Activated CD4-positive, alpha-beta T cell treated with anti-CD3 and anti-CD28 coated beads for 1 hour (primary cell): ENCODE results near the gene IQCH.
"Not testable (repeated sequence)": the region's sequence is repeated elsewhere in the genome, so short reads cannot be mapped to it uniquely, and the experiment has no call there.

ENCODE experiments used
- DNase-seq: peaks from one replicate; pipeline ENCODE4 v3.0.0-alpha.2; 2020

The IQCH gene

GRCh38 chr15:67401336-67401735 is 146.8 kb downstream of the IQCH start:
- DNase-seq, result no peak

DNA sequence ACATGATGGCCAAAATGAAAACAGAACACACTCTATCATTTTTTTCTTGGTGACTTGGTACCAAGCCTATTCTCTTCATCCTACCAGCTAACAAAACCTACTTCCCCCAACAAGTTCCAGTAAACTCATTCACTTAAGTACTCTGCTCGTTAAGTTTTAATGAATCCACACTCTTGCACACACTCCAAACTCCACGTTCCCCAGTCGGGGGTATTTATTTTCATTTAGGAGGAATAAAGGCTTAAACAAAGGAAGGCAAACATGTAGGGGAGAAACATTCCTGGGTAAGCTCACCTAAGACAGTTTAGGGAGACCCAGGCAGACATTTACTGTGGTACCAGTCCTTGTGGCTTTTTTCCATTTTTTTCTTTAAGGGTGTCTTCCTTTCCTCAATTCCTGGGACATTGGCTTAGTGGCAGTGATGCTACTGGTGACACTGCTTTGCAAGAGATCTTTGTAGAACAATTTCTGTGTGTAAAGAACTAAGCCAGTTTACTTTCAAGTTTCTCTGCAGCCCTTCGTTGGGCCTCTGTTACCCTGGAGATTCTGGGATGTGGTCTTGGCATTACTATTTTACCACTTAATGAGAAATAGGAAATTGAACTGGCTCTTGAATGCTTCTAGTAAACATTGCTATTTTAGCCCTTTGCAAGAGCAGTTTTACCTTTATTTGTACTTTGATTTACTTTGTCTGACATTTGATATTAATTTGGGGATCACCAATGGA is 149.0 kb downstream of the IQCH start:
- DNase-seq, result no peak

DNA sequence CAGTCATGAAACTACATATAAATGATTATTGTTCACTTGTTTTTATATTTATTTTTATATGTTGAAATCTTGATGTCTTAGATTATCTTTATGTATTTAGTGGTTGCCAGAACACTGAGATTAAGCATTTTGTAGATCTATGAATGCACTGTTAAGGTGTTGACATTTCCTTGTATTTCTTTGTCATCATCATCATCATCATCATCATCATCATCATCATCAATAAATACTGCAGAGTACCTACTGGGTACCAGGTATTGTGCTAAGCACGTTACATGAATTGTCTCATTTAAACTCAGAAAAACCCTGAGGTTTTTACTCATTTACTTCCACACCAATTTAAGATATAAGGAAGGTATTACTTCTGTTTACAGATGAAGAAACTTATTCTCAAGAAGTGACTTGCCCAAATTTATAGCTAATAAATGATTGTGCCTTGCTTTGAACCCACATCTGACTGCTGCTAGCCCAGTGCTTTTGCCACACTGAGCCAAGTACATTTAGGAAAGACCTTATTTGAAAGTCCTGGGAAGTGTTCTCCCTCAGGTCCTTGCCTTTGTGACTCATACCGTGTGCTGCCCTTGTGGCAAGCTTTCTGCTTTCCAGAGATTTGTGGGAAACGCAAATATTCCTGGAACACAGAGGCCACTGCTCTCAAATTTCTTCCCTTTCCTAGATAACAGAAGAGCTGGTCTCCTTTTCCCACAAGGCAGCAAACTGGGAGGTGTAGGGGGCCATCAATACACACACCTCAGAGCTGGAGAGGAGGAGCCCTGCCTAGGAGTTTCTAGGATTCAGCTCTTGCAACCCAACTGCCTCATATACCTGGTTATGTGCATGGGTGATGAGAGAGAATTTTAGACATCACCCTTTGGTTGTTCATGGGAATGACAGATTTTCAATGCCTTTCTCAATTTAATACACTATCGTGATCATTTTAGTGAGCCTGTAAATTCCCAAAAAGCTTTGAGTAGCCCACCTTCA is 150.9 kb downstream of the IQCH start:
- no peak for DNase-seq

GRCh38 chr15:67406257-67406861 is 151.8 kb downstream of the IQCH start:
- DNase-seq, result no peak

DNA sequence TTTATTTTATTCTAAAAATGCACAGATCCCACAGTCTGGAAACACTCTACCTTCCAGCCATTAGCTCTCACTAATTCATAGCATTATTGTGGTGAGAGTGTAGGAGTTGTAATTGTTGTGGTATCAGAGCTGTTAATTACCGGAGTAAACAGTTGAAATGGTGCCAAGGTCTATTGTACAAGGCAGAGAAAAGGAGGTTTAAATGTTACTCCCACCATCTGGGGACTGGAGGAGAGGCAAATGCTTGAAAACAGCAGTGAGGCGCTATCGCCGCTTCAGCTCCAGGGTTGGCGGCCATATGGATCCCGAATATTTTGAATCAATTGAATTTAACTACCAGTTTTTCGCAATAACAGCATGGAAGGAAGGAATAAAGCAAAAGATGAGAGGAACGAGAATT is 153.2 kb downstream of the IQCH start:
- DNase-seq, result no peak

GRCh38 chr15:67409175-67409574 is 154.6 kb downstream of the IQCH start:
- DNase-seq, result no peak

- no peak for DNase-seq
Measured at GRCh38 chr15:67411486-67411885, 156.9 kb downstream of the IQCH start.

GRCh38 chr15:67413770-67414390 is 159.3 kb downstream of the IQCH start:
- DNase-seq, result no peak

DNA sequence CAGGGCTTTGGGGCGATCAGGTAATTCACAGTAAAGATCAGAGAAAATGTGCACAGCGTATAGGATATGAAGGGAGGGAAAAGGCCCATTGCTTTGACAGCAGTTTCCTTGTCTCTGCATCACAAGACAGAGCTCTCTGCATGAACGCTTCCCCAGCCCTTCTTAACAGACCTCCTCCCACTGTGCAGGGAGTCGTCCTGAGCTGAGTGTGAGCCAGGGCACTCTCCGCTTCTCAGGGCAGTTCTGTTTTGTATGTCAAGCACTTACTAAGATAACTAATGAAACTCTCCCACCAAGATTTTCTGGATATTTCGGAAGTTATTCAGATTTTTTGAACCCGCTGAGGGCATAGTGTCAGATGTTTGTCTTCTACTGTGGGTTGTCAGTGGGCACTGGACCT is 160.6 kb downstream of the IQCH start:
- no peak for DNase-seq

- DNase-seq, result no peak
Measured at GRCh38 chr15:67416891-67417290, 162.3 kb downstream of the IQCH start.

- no peak for DNase-seq
Measured at GRCh38 chr15:67419705-67420104, 165.1 kb downstream of the IQCH start.

DNA sequence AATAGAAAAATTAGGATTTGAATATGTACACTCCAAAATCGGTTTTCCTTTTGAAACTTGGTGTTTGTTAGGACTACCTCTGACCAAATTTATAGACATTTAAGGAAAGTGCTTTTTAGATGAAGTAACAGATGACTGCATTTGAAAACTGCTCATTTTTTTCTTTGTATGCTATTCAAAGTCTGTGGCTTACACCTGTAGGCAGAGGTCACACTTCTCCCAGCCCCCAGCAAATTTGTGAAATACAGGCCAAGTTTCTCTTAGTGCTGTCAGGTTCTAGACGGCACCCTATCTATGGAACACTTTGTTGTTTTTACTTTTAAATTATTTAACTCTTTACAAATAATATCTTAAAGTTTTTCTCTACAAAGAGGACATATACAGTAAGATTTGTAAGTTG is 165.6 kb downstream of the IQCH start:
- DNase-seq, result no peak

- DNase-seq, result no peak
Measured at GRCh38 chr15:67421105-67421504, 166.5 kb downstream of the IQCH start.

DNA sequence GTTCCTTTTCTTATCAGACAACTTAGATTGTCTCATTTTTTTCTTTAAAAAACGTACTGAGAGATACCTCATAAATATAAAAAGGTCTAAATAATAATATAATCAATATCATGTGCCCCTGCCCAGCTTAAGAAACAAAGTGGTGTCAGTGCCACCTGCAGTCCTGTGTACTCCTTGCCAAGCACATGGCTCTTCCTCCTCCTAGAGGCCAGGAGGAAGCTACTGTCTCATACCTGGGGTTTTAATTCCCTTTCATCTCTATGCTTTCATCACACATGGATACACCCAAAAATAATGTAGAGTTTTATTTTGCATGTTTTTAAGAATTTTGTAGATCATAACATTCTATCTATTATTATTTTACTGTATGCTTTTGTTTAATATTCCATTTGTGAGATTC is 167.7 kb downstream of the IQCH start:
- DNase-seq, result no peak

DNA sequence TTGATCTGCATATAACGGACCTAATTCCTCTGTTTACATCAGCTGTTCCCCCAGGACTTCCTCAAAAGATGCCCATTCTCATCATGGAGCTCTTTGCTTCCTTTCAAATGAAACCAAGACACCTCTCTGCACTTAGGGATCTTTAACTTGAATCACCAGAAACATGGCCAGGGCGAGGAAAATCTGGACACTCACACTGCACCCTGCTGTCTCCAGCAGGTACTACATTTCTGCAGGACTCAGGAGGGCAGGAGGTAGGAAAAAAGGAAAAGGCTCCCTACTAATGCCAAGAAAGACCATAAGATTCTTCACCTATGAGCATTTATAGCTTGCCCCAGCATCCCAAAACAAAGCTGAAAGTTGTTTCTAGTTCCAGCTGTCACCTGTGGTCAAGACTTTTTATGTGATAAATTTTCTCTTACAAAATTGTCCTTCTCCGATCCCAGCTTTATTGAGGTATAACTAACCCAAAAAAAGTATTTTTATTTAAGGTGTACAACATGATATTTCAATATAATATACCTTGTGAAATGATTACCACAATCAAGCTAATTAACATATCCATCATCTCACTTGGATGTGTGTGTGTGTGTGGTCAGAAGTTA is 179.0 kb downstream of the IQCH start:
- no peak for DNase-seq

DNA sequence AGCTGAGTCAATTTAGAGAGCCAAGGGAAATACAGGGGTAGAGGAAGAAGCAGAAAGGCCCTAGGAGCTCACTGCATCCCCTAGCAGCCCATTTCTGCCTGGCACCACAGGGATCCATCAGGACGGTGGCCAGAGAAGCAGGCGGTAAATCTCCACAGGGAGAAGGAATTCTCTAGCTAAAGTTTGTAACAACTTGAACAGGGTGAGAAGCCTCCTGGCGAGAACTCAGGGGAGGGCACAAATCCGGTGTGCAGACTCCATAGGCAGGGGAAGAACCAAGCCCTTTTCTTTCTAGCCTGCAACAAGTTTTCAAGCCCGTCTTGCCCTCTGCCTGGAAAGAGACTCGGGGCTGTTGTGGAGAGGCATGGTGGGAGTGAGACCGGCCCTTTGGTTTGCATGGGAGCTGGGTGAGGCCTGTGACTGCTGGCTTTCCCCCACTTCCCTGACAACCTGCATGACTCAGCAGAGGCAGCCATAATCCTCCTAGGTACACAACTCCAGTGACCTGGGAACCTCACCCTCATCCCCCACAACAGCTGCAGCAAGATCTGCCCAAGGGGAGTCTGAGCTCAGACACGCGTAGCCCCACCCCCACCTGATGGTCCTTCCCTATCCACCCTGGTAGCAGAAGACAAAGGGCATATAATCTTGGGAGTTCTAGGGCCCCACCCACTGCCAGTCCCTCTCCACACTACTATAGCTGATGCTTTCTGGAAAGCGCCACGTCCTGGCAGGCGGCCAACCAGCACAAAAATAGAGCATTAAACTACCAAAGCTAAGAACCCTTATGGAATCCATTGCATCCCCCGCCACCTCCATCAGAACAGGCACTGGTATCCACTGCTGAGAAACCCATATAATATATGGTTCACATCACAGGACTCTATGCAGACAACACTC is 182.0 kb downstream of the IQCH start:
- DNase-seq, result not testable (repeated sequence)

- DNase-seq, result no peak
Measured at GRCh38 chr15:67444100-67444499, 189.5 kb downstream of the IQCH start.

DNA sequence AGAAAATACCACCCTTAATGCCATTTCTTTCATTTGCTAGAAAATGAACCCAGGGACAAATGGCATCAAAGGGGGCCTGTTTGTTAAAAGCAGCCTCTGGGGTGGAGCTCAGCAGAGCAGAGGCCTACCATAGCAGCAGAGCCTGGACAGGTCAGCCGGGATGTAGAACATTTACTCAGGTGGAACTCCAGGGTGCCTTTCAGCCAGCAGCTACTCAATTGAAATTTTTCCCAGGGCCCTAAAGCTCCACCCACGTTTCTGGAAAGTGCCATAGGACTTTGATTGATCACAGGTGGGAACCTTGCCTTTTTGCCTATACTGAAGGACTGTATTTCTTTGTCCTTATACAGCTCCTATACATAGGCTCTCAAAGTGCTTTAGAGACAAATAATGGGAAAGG is 191.9 kb downstream of the IQCH start:
- no peak for DNase-seq

GRCh38 chr15:67448372-67448771 is 193.8 kb downstream of the IQCH start:
- DNase-seq, result not testable (repeated sequence)

- not testable (repeated sequence) for DNase-seq
Measured at GRCh38 chr15:67453703-67454102, 199.1 kb downstream of the IQCH start.

- DNase-seq, result peak; percentile 69
Measured at GRCh38 chr15:67456677-67457529, 202.3 kb downstream of the IQCH start.
